Measurements from ENCODE around the gene OR4M1.
"Not testable (repeated sequence)": the region's sequence is repeated elsewhere in the genome, so short reads cannot be mapped to it uniquely, and the experiment has no call there.

Gene OR4M1

GRCh38 chr14:19819879-19820278 is 46.6 kb downstream of the OR4M1 start:
- H3K4me1 ChIP-seq (ENCODE audit: control insufficient read depth, insufficient read depth, low read depth, low read length); H3K27ac ChIP-seq (ENCODE audit: low read length, poor library complexity, severe bottlenecking); H3K14ac ChIP-seq (ENCODE audit: low read length in 2 of 2); H2AK5ac ChIP-seq (ENCODE audit: low read length, severe bottlenecking); H3K18ac ChIP-seq (ENCODE audit: low read depth in 1 of 2, low read length in 2 of 2); H4K8ac ChIP-seq (ENCODE audit: low read length); H4K91ac ChIP-seq (ENCODE audit: low read length); H3K79me1 ChIP-seq (replicated peaks; ENCODE audit: low read length, poor library complexity, severe bottlenecking); H3K27me3 ChIP-seq (ENCODE audit: control insufficient read depth in 1 of 2, insufficient read depth in 1 of 2, low read length in 2 of 2); H3K9me3 ChIP-seq (ENCODE audit: control insufficient read depth, low read length); H2BK5ac ChIP-seq (ENCODE audit: low read depth, low read length, poor library complexity, severe bottlenecking); H2AFZ ChIP-seq (ENCODE audit: low read depth, low read length); H3K36me3 ChIP-seq (ENCODE audit: control insufficient read depth in 1 of 2, insufficient read depth in 2 of 2, low read depth in 1 of 2, low read length in 2 of 2); H2BK12ac ChIP-seq (ENCODE audit: low read length in 2 of 2); DNase-seq; H3K23ac ChIP-seq (ENCODE audit: low read length in 2 of 2); H3K4ac ChIP-seq (ENCODE audit: low read depth in 1 of 2, low read length in 2 of 2); H3K4me2 ChIP-seq (ENCODE audit: low read length, poor library complexity, severe bottlenecking); H3K9ac ChIP-seq (ENCODE audit: low read length); H2BK15ac ChIP-seq (ENCODE audit: low read depth, poor library complexity, severe bottlenecking); H3K4me3 ChIP-seq (ENCODE audit: insufficient read depth in 1 of 2, low read depth in 1 of 2, low read length in 2 of 2); H2BK120ac ChIP-seq (ENCODE audit: low read depth, low read length): not testable (repeated sequence)
- WGBS = 20% methylated on average over 1 of the region's 1 CpG

GRCh38 chr14:19821016-19821415 is 47.7 kb downstream of the OR4M1 start:
- H3K4me2 ChIP-seq (ENCODE audit: low read length, poor library complexity, severe bottlenecking); H2BK120ac ChIP-seq (ENCODE audit: low read depth, low read length); H2BK12ac ChIP-seq (ENCODE audit: low read length in 2 of 2); DNase-seq; H3K27me3 ChIP-seq (ENCODE audit: control insufficient read depth in 1 of 2, insufficient read depth in 1 of 2, low read length in 2 of 2); H3K27ac ChIP-seq (ENCODE audit: low read length, poor library complexity, severe bottlenecking); H4K91ac ChIP-seq (ENCODE audit: low read length); H2AK5ac ChIP-seq (ENCODE audit: low read length, severe bottlenecking); H3K4me3 ChIP-seq (ENCODE audit: insufficient read depth in 1 of 2, low read depth in 1 of 2, low read length in 2 of 2); H4K8ac ChIP-seq (ENCODE audit: low read length); H3K4me1 ChIP-seq (ENCODE audit: control insufficient read depth, insufficient read depth, low read depth, low read length); H3K9me3 ChIP-seq (ENCODE audit: control insufficient read depth, low read length); H3K14ac ChIP-seq (ENCODE audit: low read length in 2 of 2); H3K18ac ChIP-seq (ENCODE audit: low read depth in 1 of 2, low read length in 2 of 2); H2AFZ ChIP-seq (ENCODE audit: low read depth, low read length); H3K36me3 ChIP-seq (ENCODE audit: control insufficient read depth in 1 of 2, insufficient read depth in 2 of 2, low read depth in 1 of 2, low read length in 2 of 2); H2BK5ac ChIP-seq (ENCODE audit: low read depth, low read length, poor library complexity, severe bottlenecking); H3K23ac ChIP-seq (ENCODE audit: low read length in 2 of 2); H3K9ac ChIP-seq (ENCODE audit: low read length); H3K79me1 ChIP-seq (replicated peaks; ENCODE audit: low read length, poor library complexity, severe bottlenecking); H3K4ac ChIP-seq (ENCODE audit: low read depth in 1 of 2, low read length in 2 of 2); H2BK15ac ChIP-seq (ENCODE audit: low read depth, poor library complexity, severe bottlenecking): not testable (repeated sequence)
- WGBS = 47% methylated on average over 5 of the region's 6 CpGs

- H3K4me3 ChIP-seq (ENCODE audit: insufficient read depth in 1 of 2, low read depth in 1 of 2, low read length in 2 of 2) = no peak overlapping the region
- no peak overlapping the region for H3K18ac ChIP-seq (ENCODE audit: low read depth in 1 of 2, low read length in 2 of 2)
- H3K4ac ChIP-seq (ENCODE audit: low read depth in 1 of 2, low read length in 2 of 2) = no peak overlapping the region
- H2BK5ac ChIP-seq (ENCODE audit: low read depth, low read length, poor library complexity, severe bottlenecking) = no peak overlapping the region
- no peak overlapping the region for H4K91ac ChIP-seq (ENCODE audit: low read length)
- H3K9me3 ChIP-seq (ENCODE audit: control insufficient read depth, low read length) = no peaks in the 10 kb centered on the region
- H3K27me3 ChIP-seq (ENCODE audit: control insufficient read depth in 1 of 2, insufficient read depth in 1 of 2, low read length in 2 of 2) = no peaks in the 10 kb centered on the region
- H3K9ac ChIP-seq (ENCODE audit: low read length) = peak overlapping the region; percentile 76
- no peak overlapping the region for H3K23ac ChIP-seq (ENCODE audit: low read length in 2 of 2)
- DNase-seq = no peak
- no peak overlapping the region for H2AFZ ChIP-seq (ENCODE audit: low read depth, low read length)
- H2BK15ac ChIP-seq (ENCODE audit: low read depth, poor library complexity, severe bottlenecking) = no peak overlapping the region
- H4K8ac ChIP-seq (ENCODE audit: low read length) = no peak overlapping the region
- H3K4me1 ChIP-seq (ENCODE audit: control insufficient read depth, insufficient read depth, low read depth, low read length) = no peaks in the 10 kb centered on the region
- no peaks in the 10 kb centered on the region for H3K79me1 ChIP-seq (replicated peaks; ENCODE audit: low read length, poor library complexity, severe bottlenecking)
- H2BK12ac ChIP-seq (ENCODE audit: low read length in 2 of 2) = no peak overlapping the region
- H3K36me3 ChIP-seq (ENCODE audit: control insufficient read depth in 1 of 2, insufficient read depth in 2 of 2, low read depth in 1 of 2, low read length in 2 of 2) = no peaks in the 10 kb centered on the region
- H3K27ac ChIP-seq (ENCODE audit: low read length, poor library complexity, severe bottlenecking) = no peak overlapping the region
- no peak overlapping the region for H2BK120ac ChIP-seq (ENCODE audit: low read depth, low read length)
- H2AK5ac ChIP-seq (ENCODE audit: low read length, severe bottlenecking) = no peak overlapping the region
- WGBS = no CpG with 5 or more reads among the region's 1 CpG
- no peak overlapping the region for H3K14ac ChIP-seq (ENCODE audit: low read length in 2 of 2)
- H3K4me2 ChIP-seq (ENCODE audit: low read length, poor library complexity, severe bottlenecking) = no peak overlapping the region
Observed at GRCh38 chr14:19823178-19823577, 49.9 kb downstream of the OR4M1 start.

GRCh38 chr14:19823765-19824164 is 50.5 kb downstream of the OR4M1 start:
- no peaks in the 10 kb centered on the region for H3K36me3 ChIP-seq (ENCODE audit: control insufficient read depth in 1 of 2, insufficient read depth in 2 of 2, low read depth in 1 of 2, low read length in 2 of 2)
- no peak overlapping the region for H3K27ac ChIP-seq (ENCODE audit: low read length, poor library complexity, severe bottlenecking)
- H3K18ac ChIP-seq (ENCODE audit: low read depth in 1 of 2, low read length in 2 of 2) = no peak overlapping the region
- H3K14ac ChIP-seq (ENCODE audit: low read length in 2 of 2) = no peak overlapping the region
- WGBS = 40% methylated on average over 1 of the region's 1 CpG
- H2AFZ ChIP-seq (ENCODE audit: low read depth, low read length) = no peak overlapping the region
- no peak overlapping the region for H2AK5ac ChIP-seq (ENCODE audit: low read length, severe bottlenecking)
- no peak overlapping the region for H2BK5ac ChIP-seq (ENCODE audit: low read depth, low read length, poor library complexity, severe bottlenecking)
- H3K79me1 ChIP-seq (replicated peaks; ENCODE audit: low read length, poor library complexity, severe bottlenecking) = no peaks in the 10 kb centered on the region
- peak overlapping the region; percentile 76 for H3K9ac ChIP-seq (ENCODE audit: low read length)
- H4K91ac ChIP-seq (ENCODE audit: low read length) = no peak overlapping the region
- H3K4me1 ChIP-seq (ENCODE audit: control insufficient read depth, insufficient read depth, low read depth, low read length) = no peaks in the 10 kb centered on the region
- DNase-seq = no peak
- no peak overlapping the region for H2BK15ac ChIP-seq (ENCODE audit: low read depth, poor library complexity, severe bottlenecking)
- H3K4me2 ChIP-seq (ENCODE audit: low read length, poor library complexity, severe bottlenecking) = no peak overlapping the region
- H2BK12ac ChIP-seq (ENCODE audit: low read length in 2 of 2) = no peak overlapping the region
- no peaks in the 10 kb centered on the region for H3K27me3 ChIP-seq (ENCODE audit: control insufficient read depth in 1 of 2, insufficient read depth in 1 of 2, low read length in 2 of 2)
- no peak overlapping the region for H4K8ac ChIP-seq (ENCODE audit: low read length)
- no peaks in the 10 kb centered on the region for H3K9me3 ChIP-seq (ENCODE audit: control insufficient read depth, low read length)
- H3K4ac ChIP-seq (ENCODE audit: low read depth in 1 of 2, low read length in 2 of 2) = no peak overlapping the region
- no peak overlapping the region for H2BK120ac ChIP-seq (ENCODE audit: low read depth, low read length)
- H3K23ac ChIP-seq (ENCODE audit: low read length in 2 of 2) = no peak overlapping the region
- no peak overlapping the region for H3K4me3 ChIP-seq (ENCODE audit: insufficient read depth in 1 of 2, low read depth in 1 of 2, low read length in 2 of 2)
